Cardiac muscle cell (in vitro differentiated cells and primary cell): ENCODE data around the gene HBZ. TPM values are rescaled to one million over a fixed set of nuclear protein-coding genes. Genes with fewer than 3 reads are reported as not detected.

Source experiments
- DNase-seq, 2 donors: peaks; one replicate each; pipeline versions ENCODE4 v3.0.0 to v3.0.0-alpha.2; 2010 to 2017; ENCODE audit warnings: low read depth in 1 of 2, low spot score in 1 of 2
- H3K27ac ChIP-seq: fragments of 200-600 bp; sonication (generic); 2 replicates; pipeline ENCODE4 v1.5.1; 2016
- H3K27me3 ChIP-seq: fragments of 200-600 bp; sonication (generic); 2 replicates; pipeline ENCODE4 v1.6.0; 2016; ENCODE audit warnings: control low read depth
- H3K36me3 ChIP-seq: fragments of 200-600 bp; sonication (generic); 2 replicates; pipeline ENCODE4 v1.5.1; 2016; ENCODE audit warnings: control low read depth
- H3K4me1 ChIP-seq: fragments of 200-600 bp; sonication (generic); 2 replicates; pipeline ENCODE4 v1.8.1; 2017; ENCODE audit warnings: low read depth, mild to moderate bottlenecking, mixed run types
- H3K4me3 ChIP-seq: fragments of 200-600 bp; sonication (generic); 2 replicates; pipeline ENCODE4 v1.5.1; 2016; ENCODE audit warnings: mild to moderate bottlenecking
- H3K9me3 ChIP-seq: fragments of 200-600 bp; sonication (generic); 2 replicates; pipeline ENCODE4 v1.5.1; 2017; ENCODE audit warnings: low read depth, mild to moderate bottlenecking, control low read depth
- polyA plus RNA-seq: library from polyadenylated mRNA; unstranded; fragments of >200 nt; fragmentation: Nextera tagmentation; extraction: Ambion mirVana; gene quantifications from 2 replicates; pipeline ENCODE4 v1.2.1, GENCODE V29; 2016
- total RNA-seq: library from RNA; depleted of rRNA; stranded (reverse); fragments of >200 nt; gene quantifications from 2 replicates; pipeline ENCODE4 v1.2.3, GENCODE V29; 2016
- TF ChIP-seq, protein P1 (sequence below): IDR thresholded peaks from 2 replicates; pipeline ENCODE4 v1.5.1; 2012; ENCODE audit warnings: low read depth, mild to moderate bottlenecking, low read length

Gene HBZ
- total and polyA plus RNA-seq, 2 experiments from 2014 or later = not detected

DNA sequence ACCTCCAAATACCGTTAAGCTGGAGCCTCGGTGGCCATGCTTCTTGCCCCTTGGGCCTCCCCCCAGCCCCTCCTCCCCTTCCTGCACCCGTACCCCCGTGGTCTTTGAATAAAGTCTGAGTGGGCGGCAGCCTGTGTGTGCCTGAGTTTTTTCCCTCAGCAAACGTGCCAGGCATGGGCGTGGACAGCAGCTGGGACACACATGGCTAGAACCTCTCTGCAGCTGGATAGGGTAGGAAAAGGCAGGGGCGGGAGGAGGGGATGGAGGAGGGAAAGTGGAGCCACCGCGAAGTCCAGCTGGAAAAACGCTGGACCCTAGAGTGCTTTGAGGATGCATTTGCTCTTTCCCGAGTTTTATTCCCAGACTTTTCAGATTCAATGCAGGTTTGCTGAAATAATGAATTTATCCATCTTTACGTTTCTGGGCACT lies 25.0 kb downstream of the HBZ start:
- H3K9me3 ChIP-seq = no peaks in the 10 kb centered on the region

DNA sequence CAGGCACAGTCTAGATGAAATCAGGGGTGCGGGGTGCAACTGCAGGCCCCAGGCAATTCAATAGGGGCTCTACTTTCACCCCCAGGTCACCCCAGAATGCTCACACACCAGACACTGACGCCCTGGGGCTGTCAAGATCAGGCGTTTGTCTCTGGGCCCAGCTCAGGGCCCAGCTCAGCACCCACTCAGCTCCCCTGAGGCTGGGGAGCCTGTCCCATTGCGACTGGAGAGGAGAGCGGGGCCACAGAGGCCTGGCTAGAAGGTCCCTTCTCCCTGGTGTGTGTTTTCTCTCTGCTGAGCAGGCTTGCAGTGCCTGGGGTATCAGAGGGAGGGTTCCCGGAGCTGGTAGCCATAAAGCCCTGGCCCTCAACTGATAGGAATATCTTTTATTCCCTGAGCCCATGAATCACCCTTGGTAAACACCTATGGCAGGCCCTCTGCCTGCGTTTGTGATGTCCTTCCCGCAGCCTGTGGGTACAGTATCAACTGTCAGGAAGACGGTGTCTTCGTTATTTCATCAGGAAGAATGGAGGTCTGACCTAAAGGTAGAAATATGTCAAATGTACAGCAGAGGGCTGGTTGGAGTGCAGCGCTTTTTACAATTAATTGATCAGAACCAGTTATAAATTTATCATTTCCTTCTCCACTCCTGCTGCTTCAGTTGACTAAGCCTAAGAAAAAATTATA lies 25.7 kb downstream of the HBZ start:
- DNase-seq = no peak
- TF ChIP-seq, protein P1, sequence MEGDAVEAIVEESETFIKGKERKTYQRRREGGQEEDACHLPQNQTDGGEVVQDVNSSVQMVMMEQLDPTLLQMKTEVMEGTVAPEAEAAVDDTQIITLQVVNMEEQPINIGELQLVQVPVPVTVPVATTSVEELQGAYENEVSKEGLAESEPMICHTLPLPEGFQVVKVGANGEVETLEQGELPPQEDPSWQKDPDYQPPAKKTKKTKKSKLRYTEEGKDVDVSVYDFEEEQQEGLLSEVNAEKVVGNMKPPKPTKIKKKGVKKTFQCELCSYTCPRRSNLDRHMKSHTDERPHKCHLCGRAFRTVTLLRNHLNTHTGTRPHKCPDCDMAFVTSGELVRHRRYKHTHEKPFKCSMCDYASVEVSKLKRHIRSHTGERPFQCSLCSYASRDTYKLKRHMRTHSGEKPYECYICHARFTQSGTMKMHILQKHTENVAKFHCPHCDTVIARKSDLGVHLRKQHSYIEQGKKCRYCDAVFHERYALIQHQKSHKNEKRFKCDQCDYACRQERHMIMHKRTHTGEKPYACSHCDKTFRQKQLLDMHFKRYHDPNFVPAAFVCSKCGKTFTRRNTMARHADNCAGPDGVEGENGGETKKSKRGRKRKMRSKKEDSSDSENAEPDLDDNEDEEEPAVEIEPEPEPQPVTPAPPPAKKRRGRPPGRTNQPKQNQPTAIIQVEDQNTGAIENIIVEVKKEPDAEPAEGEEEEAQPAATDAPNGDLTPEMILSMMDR = no peak
- Histone ChIP-seq H3K27ac (no peak overlapping the region), H3K36me3 (no peaks in the 10 kb centered on the region), H3K4me1 (no peaks in the 10 kb centered on the region), H3K9me3 (no peaks in the 10 kb centered on the region), H3K4me3 (no peak overlapping the region), H3K27me3 (peaks cover 63% of the 10 kb centered on the region)

More for the DNA sequence above, 25.0 kb downstream of the HBZ start:
- DNase-seq = peak in 1 of 2 donors; percentile 28
- peaks cover 64% of the 10 kb centered on the region for H3K27me3 ChIP-seq
- no peaks in the 10 kb centered on the region for H3K4me1 ChIP-seq
- H3K4me3 ChIP-seq = no peak overlapping the region
- no peak overlapping the region for H3K27ac ChIP-seq
- H3K36me3 ChIP-seq = no peaks in the 10 kb centered on the region
- TF ChIP-seq, protein P1 = no peak

GRCh38 chr16:178668-179015 lies 26.2 kb downstream of the HBZ start:
- peaks cover 58% of the 10 kb centered on the region for H3K27me3 ChIP-seq
- no peak overlapping the region for H3K4me3 ChIP-seq
- H3K9me3 ChIP-seq = no peaks in the 10 kb centered on the region
- no peaks in the 10 kb centered on the region for H3K36me3 ChIP-seq
- DNase-seq = no peak
- TF ChIP-seq, protein P1 = no peak
- no peaks in the 10 kb centered on the region for H3K4me1 ChIP-seq
- H3K27ac ChIP-seq = no peak overlapping the region

DNA sequence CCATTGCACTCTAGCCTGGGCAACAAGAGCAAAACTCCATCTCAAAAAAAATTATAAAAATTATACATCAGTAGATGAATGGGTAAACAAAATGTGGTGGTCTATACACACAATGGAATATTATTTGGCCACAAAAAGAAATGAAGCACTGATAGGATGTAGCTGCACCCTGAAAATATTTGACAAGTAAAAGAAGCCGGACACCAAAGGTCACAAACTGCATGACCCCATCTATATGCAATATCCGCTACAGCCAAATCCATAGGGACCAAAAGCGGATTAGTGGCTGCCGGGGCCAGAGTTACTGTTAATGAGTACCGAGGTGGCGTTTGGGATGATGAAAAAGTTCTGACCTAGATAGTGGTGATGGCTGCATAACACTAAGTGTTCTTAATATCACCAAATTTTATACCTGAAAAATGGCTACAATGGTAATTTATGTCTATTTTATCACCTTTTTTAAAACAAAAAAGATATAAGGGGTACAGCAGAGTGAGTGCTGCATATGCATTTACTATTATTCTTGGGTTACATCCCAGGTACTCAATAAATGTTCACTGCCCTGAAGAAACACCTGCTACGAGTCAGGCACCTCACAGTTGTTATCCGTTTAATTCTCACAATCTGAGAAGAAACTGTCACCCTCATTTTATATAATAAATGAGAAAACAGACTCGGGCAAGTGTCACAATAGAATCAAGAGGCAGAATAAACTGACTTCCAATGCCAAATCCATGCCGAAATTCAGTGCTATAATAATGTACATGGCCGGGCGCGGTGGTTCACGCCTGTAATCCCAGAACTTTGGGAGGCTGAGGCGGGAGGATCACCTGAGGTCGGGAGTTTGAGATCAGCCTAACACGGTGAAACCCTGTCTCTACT lies 27.0 kb downstream of the HBZ start:
- no peak for DNase-seq
- no peak overlapping the region for H3K27ac ChIP-seq
- H3K36me3 ChIP-seq = no peaks in the 10 kb centered on the region

DNA sequence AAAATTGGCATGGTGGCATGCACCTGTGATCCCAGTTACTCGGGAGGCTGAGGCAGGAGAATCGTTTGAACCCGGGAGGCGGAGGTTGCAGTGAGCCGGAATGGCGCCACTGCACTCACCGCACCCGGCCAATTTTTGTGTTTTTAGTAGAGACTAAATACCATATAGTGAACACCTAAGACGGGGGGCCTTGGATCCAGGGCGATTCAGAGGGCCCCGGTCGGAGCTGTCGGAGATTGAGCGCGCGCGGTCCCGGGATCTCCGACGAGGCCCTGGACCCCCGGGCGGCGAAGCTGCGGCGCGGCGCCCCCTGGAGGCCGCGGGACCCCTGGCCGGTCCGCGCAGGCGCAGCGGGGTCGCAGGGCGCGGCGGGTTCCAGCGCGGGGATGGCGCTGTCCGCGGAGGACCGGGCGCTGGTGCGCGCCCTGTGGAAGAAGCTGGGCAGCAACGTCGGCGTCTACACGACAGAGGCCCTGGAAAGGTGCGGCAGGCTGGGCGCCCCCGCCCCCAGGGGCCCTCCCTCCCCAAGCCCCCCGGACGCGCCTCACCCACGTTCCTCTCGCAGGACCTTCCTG lies 27.7 kb downstream of the HBZ start, which contains the start of gene HBQ1:
TSS of gene HBQ1 (plus strand) at position 359 of the 575 bp plus-strand sequence. CDS start at position 387, 28 bp downstream.
- DNase-seq = peak; percentile 45 to 82
- H3K9me3 ChIP-seq = no peaks in the 10 kb centered on the region
- H3K27me3 ChIP-seq = peaks cover 46% of the 10 kb centered on the region
- H3K4me1 ChIP-seq = no peaks in the 10 kb centered on the region
- no peak within 1 kb of the TSS for H3K27ac ChIP-seq
- peak within 1 kb of the TSS; percentile 17 for H3K4me3 ChIP-seq
- no peaks in the 10 kb centered on the region for H3K36me3 ChIP-seq
- TF ChIP-seq, protein P1 = peak; percentile 45

More for the DNA sequence above, 27.0 kb downstream of the HBZ start:
- Histone ChIP-seq H3K9me3 (no peaks in the 10 kb centered on the region), H3K4me3 (no peak overlapping the region), H3K27me3 (peaks cover 53% of the 10 kb centered on the region), H3K4me1 (no peaks in the 10 kb centered on the region)
- TF ChIP-seq, protein P1 = no peak
